ENCODE results near the gene RGS19. TPM values are rescaled to one million over a fixed set of nuclear protein-coding genes. Genes with fewer than 3 reads are reported as not detected.

The RGS19 gene
- total RNA-seq, 1 donor, result 9.8 TPM

GRCh38 chr20:64102647-64103354 is 23.5 kb upstream of the RGS19 start:
- no peak for TF ChIP-seq CTCF (IDR thresholded peaks at IDR 0.05; ENCODE audit: insufficient read depth, low read length)
- no peak for DNase-seq (ENCODE audit: low read depth)
- no peak overlapping the region for H3K4me3 ChIP-seq (ENCODE audit: low read depth, low read length)

- H3K4me3 ChIP-seq (ENCODE audit: low read depth, low read length), result no peak overlapping the region
- TF ChIP-seq CTCF (IDR thresholded peaks at IDR 0.05; ENCODE audit: insufficient read depth, low read length), result peak; percentile 44
- no peak for DNase-seq (ENCODE audit: low read depth)
These were observed 22.7 kb upstream of the RGS19 start for GRCh38 chr20:64101731-64102621.

GRCh38 chr20:64100946-64101688 is 21.8 kb upstream of the RGS19 start:
- TF ChIP-seq CTCF (IDR thresholded peaks at IDR 0.05; ENCODE audit: insufficient read depth, low read length), result no peak
- H3K4me3 ChIP-seq (ENCODE audit: low read depth, low read length), result no peak overlapping the region

GRCh38 chr20:64100566-64100888 is 21.2 kb upstream of the RGS19 start:
- no peak for TF ChIP-seq CTCF (IDR thresholded peaks at IDR 0.05; ENCODE audit: insufficient read depth, low read length)
- no peak overlapping the region for H3K4me3 ChIP-seq (ENCODE audit: low read depth, low read length)
- no peak for DNase-seq (ENCODE audit: low read depth)

More at GRCh38 chr20:64100946-64101688, 21.8 kb upstream of the RGS19 start:
- no peak for DNase-seq (ENCODE audit: low read depth)

- DNase-seq (ENCODE audit: low read depth), result no peak
These were observed 20.7 kb upstream of the RGS19 start for GRCh38 chr20:64099880-64100565.

More at GRCh38 chr20:64099880-64100565, 20.7 kb upstream of the RGS19 start:
- no peak for TF ChIP-seq CTCF (IDR thresholded peaks at IDR 0.05; ENCODE audit: insufficient read depth, low read length)
- no peak overlapping the region for H3K4me3 ChIP-seq (ENCODE audit: low read depth, low read length)
